ENCODE measurements around the gene COL6A2. TPM values are rescaled to one million over a fixed set of nuclear protein-coding genes. Genes with fewer than 3 reads are reported as not detected.

Gene COL6A2
- polyA plus RNA-seq, 1 of the 3 experiments (the other 2 are of a cell fraction) = 108 TPM

- H3K36me3 ChIP-seq (replicated peaks in 1 of 2; ENCODE audit: control insufficient read depth in 1 of 2, insufficient read depth in 2 of 2, low read length in 1 of 2) = no peaks in the 10 kb centered on the region
- DNase-seq = no peak
- H3K9ac ChIP-seq = no peak overlapping the region
- H3K79me2 ChIP-seq (ENCODE audit: insufficient read depth) = no peaks in the 10 kb centered on the region
- H4K20me1 ChIP-seq (ENCODE audit: insufficient read depth) = no peaks in the 10 kb centered on the region
- no peaks in the 10 kb centered on the region for H3K27me3 ChIP-seq (ENCODE audit: insufficient read depth)
- H3F3A ChIP-seq (replicated peaks; ENCODE audit: insufficient read depth) = peaks cover 4% of the 10 kb centered on the region
- no peak overlapping the region for H3K4me3 ChIP-seq (ENCODE audit: low read depth in 2 of 2, low read length in 1 of 2)
- 66% methylated on average over 3 of the region's 6 CpGs for WGBS (ENCODE audit: low lambda C conversion rate)
- H2AFZ ChIP-seq (ENCODE audit: low read depth) = no peak overlapping the region
- POLR2A ChIA-PET = no interaction called here
- no peak for TF ChIP-seq GATA2 (CRISPR knock-in tag; IDR thresholded peaks at IDR 0.05)
- no peak for TF ChIP-seq ELF1 (IDR thresholded peaks at IDR 0.05)
- TF ChIP-seq RFX5 (IDR thresholded peaks at IDR 0.05; ENCODE audit: low read length) = no peak
- TF ChIP-seq SIN3A (IDR thresholded peaks at IDR 0.05; ENCODE audit: borderline replicate concordance, low read depth, low read length) = no peak
- TF ChIP-seq MEF2A (IDR thresholded peaks at IDR 0.05; ENCODE audit: borderline replicate concordance, low read depth) = no peak
- no peak for TF ChIP-seq EZH2phosphoT487 (IDR thresholded peaks at IDR 0.05; ENCODE audit: borderline replicate concordance, low read depth)
- TF ChIP-seq MAX (IDR thresholded peaks at IDR 0.05; ENCODE audit: low read depth) = no peak
- no peak for TF ChIP-seq TCF12 (IDR thresholded peaks at IDR 0.05)
- no peak for TF ChIP-seq NFIC (IDR thresholded peaks at IDR 0.05; ENCODE audit: borderline replicate concordance)
- no peak for TF ChIP-seq MXI1 (IDR thresholded peaks at IDR 0.05; ENCODE audit: low read depth, low read length)
- TF ChIP-seq PBX3 (IDR thresholded peaks at IDR 0.05) = no peak
- no peak for TF ChIP-seq YY1 (IDR thresholded peaks at IDR 0.05; ENCODE audit: low read depth)
- TF ChIP-seq RAD21 (IDR thresholded peaks at IDR 0.05; ENCODE audit: low read length) = no peak
- no peaks in the 10 kb centered on the region for H3K4me1 ChIP-seq (ENCODE audit: control insufficient read depth in 1 of 2, insufficient read depth in 2 of 2, low read depth in 1 of 2, low read length in 1 of 2)
- no peaks in the 10 kb centered on the region for H3K9me2 ChIP-seq
- H3K9me3 ChIP-seq = no peaks in the 10 kb centered on the region
- H3K27ac ChIP-seq (ENCODE audit: low read depth in 2 of 2, low read length in 1 of 2) = no peak overlapping the region
- CTCF ChIA-PET = interaction anchor here (0.8 to 1.1 kb wide), 3 partner anchors 20 to 29 kb away, joined by 3 to 7 read pairs (median 4); no protein-coding TSS in a partner anchor
- H3K4me2 ChIP-seq = no peak overlapping the region
These were observed 75.1 kb downstream of the COL6A2 start for GRCh38 chr21:46172863-46173528.

GRCh38 chr21:46173573-46173972, 75.7 kb downstream of the COL6A2 start:
- no peak overlapping the region for H3K27ac ChIP-seq (ENCODE audit: low read depth in 2 of 2, low read length in 1 of 2)
- H3K9me2 ChIP-seq = no peaks in the 10 kb centered on the region
- DNase-seq = no peak
- H3K4me1 ChIP-seq (ENCODE audit: control insufficient read depth in 1 of 2, insufficient read depth in 2 of 2, low read depth in 1 of 2, low read length in 1 of 2) = no peaks in the 10 kb centered on the region
- CTCF ChIA-PET = interaction anchor here (1.0 to 1.1 kb wide), 2 partner anchors 20 to 30 kb away, joined by 3 to 4 read pairs; no protein-coding TSS in a partner anchor
- H4K20me1 ChIP-seq (ENCODE audit: insufficient read depth) = no peaks in the 10 kb centered on the region
- H3K9me3 ChIP-seq = no peaks in the 10 kb centered on the region
- H3K4me3 ChIP-seq (ENCODE audit: low read depth in 2 of 2, low read length in 1 of 2) = no peak overlapping the region
- no peak overlapping the region for H2AFZ ChIP-seq (ENCODE audit: low read depth)
- peaks cover 4% of the 10 kb centered on the region for H3F3A ChIP-seq (replicated peaks; ENCODE audit: insufficient read depth)
- H3K4me2 ChIP-seq = no peak overlapping the region
- H3K36me3 ChIP-seq (replicated peaks in 1 of 2; ENCODE audit: control insufficient read depth in 1 of 2, insufficient read depth in 2 of 2, low read length in 1 of 2) = no peaks in the 10 kb centered on the region
- WGBS (ENCODE audit: low lambda C conversion rate) = 60% methylated on average over 1 of the region's 1 CpG
- no peaks in the 10 kb centered on the region for H3K27me3 ChIP-seq (ENCODE audit: insufficient read depth)
- POLR2A ChIA-PET = no interaction called here
- no peak overlapping the region for H3K9ac ChIP-seq
- H3K79me2 ChIP-seq (ENCODE audit: insufficient read depth) = no peaks in the 10 kb centered on the region
- TF ChIP-seq YY1 (IDR thresholded peaks at IDR 0.05; ENCODE audit: low read depth) (no peak), EP300 (IDR thresholded peaks at IDR 0.05; ENCODE audit: borderline replicate concordance in 1 of 2, low read depth in 1 of 2, low read length in 1 of 2) (no peak), TCF12 (IDR thresholded peaks at IDR 0.05) (no peak), POLR2AphosphoS5 (IDR thresholded peaks at IDR 0.05; ENCODE audit: low read depth, low read length) (no peak), NFIC (IDR thresholded peaks at IDR 0.05; ENCODE audit: borderline replicate concordance) (no peak), EZH2phosphoT487 (IDR thresholded peaks at IDR 0.05; ENCODE audit: borderline replicate concordance, low read depth) (no peak), PBX3 (IDR thresholded peaks at IDR 0.05) (no peak), RFX5 (IDR thresholded peaks at IDR 0.05; ENCODE audit: low read length) (no peak), FOXJ3 (CRISPR knock-in tag; IDR thresholded peaks at IDR 0.05) (no peak), TAF1 (IDR thresholded peaks at IDR 0.05; ENCODE audit: borderline replicate concordance, low read depth, low read length) (no peak), USF1 (IDR thresholded peaks at IDR 0.05; ENCODE audit: borderline replicate concordance, low read depth) (no peak), RXRA (IDR thresholded peaks at IDR 0.05; ENCODE audit: borderline replicate concordance, low read depth) (no peak), MAX (IDR thresholded peaks at IDR 0.05; ENCODE audit: low read depth) (no peak), JUND (IDR thresholded peaks at IDR 0.05) (no peak), RAD21 (IDR thresholded peaks at IDR 0.05; ENCODE audit: low read length) (no peak), MEF2A (IDR thresholded peaks at IDR 0.05; ENCODE audit: borderline replicate concordance, low read depth) (no peak)

Data from SK-N-SH (cell line).